ENCODE results near the gene ZNF17. TPM values are rescaled to one million over a fixed set of nuclear protein-coding genes. Genes with fewer than 3 reads are reported as not detected.
A peak's percentile ranks its signal among the peaks of the same experiment; 100 is the strongest.
"Not testable (repeated sequence)": the region's sequence is repeated elsewhere in the genome, so short reads cannot be mapped to it uniquely, and the experiment has no call there.

Gene ZNF17
- total RNA-seq (2014; rRNA removed; shearing (Covaris generic)): 4.6 and 4.8 TPM in 2 replicates
- 2.2 and 3.7 TPM in 2 replicates for polyA plus RNA-seq (2015; cell fraction: cytosol; rRNA removed)
- 2.5 and 6.1 TPM in 2 replicates for polyA plus RNA-seq (2015; cell fraction: nucleus; rRNA removed)

- in situ Hi-C loops (cut with HindIII; ENCODE audit: low pct_unique_long_range_greater_than_20kb, low sequenced_read_pairs): no loop called here
- DNase-seq (ENCODE audit: low read depth, low spot score): peak; percentile 93
These were observed at the start of gene ZNF17 for GRCh38 chr19:57410877-57411671. ZNF17 (plus strand) TSS chr19:57411161; CDS start chr19:57413616, 2,455 bp downstream.

- in situ Hi-C loops (cut with HindIII; ENCODE audit: low pct_unique_long_range_greater_than_20kb, low sequenced_read_pairs): no loop called here
- DNase-seq (ENCODE audit: low read depth, low spot score): no peak
These were observed 48.5 kb upstream of the ZNF17 start for GRCh38 chr19:57362419-57362818.

DNA sequence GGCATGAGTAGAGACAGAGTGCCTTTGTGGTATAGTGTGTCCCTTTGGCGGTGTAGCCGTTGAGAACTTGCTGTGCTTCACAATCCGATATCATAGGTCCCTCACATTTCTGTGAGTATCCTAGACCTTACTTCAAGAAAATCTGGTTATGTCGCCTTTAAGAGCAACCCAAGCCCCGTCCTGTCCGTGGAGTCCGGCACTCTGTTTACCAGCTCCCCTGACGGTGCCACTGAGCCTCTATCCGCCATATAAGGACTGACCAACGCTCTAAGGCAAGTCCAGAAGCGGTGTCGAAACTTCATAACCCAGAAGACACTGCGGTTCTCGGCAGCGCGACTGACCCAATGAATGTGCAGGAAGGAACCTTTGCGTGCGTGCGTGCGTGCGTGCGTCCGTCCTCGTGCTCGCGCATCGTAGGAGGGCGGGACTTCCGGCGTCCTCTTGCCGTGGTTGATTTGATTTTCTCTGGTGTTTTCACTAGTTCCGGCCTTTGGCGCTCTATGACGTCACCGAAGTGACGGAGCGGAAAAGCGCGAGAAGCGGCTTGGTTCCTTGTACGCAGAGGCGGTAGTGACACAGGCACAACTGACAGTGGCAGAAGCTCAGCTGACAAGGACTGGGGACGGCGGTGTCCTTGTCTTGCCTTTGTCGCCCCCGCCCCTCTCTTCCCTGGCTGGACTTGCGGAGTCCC is 47.8 kb upstream of the ZNF17 start, which contains the start of the genes TRAPPC2B and ZNF547:
Gene TRAPPC2B (plus strand): TSS at position 555 of the 691 bp plus-strand sequence. CDS start 1,283 bp downstream, outside the sequence.
Gene ZNF547 (plus strand): TSS at position 555 of the 691 bp plus-strand sequence. CDS start 5,005 bp downstream, outside the sequence.
- in situ Hi-C loops (cut with HindIII; ENCODE audit: low pct_unique_long_range_greater_than_20kb, low sequenced_read_pairs): no loop called here
- peak; percentile 98 for DNase-seq (ENCODE audit: low read depth, low spot score)

- no peak for DNase-seq (ENCODE audit: low read depth, low spot score)
- in situ Hi-C loops (cut with HindIII; ENCODE audit: low pct_unique_long_range_greater_than_20kb, low sequenced_read_pairs): no loop called here
These were observed 47.2 kb upstream of the ZNF17 start for GRCh38 chr19:57363688-57364181.

- in situ Hi-C loops (cut with HindIII; ENCODE audit: low pct_unique_long_range_greater_than_20kb, low sequenced_read_pairs): no loop called here
- no peak for DNase-seq (ENCODE audit: low read depth, low spot score)
These were observed 44.2 kb upstream of the ZNF17 start for GRCh38 chr19:57366776-57367175.

GRCh38 chr19:57374179-57374578 is 36.8 kb upstream of the ZNF17 start:
- DNase-seq (ENCODE audit: low read depth, low spot score): no peak
- in situ Hi-C loops (cut with HindIII; ENCODE audit: low pct_unique_long_range_greater_than_20kb, low sequenced_read_pairs): no loop called here

- DNase-seq (ENCODE audit: low read depth, low spot score); in situ Hi-C loops (cut with HindIII; ENCODE audit: low pct_unique_long_range_greater_than_20kb, low sequenced_read_pairs): not testable (repeated sequence)
These were observed 36.3 kb upstream of the ZNF17 start for GRCh38 chr19:57374647-57375046.

DNA sequence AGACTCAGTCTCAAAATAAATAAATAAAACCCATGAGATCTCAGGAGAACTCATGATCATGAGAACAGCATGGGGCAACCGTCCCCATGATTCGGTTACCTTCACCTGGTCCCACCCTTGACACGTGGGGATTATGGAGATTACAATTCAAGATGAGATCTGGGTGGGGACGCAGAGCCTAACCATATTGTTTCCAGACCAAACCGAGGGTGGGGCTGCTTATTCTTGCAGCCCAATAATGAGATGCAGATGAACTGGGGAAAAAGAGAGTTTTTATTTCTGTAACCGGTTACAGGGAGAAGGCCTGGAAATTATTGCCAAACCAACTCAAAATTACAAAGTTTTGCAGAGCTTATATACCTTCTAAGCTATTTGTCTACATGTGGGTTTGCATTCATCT is 34.8 kb upstream of the ZNF17 start:
- no peak for DNase-seq (ENCODE audit: low read depth, low spot score)
- in situ Hi-C loops (cut with HindIII; ENCODE audit: low pct_unique_long_range_greater_than_20kb, low sequenced_read_pairs): no loop called here

- in situ Hi-C loops (cut with HindIII; ENCODE audit: low pct_unique_long_range_greater_than_20kb, low sequenced_read_pairs): no loop called here
- no peak for DNase-seq (ENCODE audit: low read depth, low spot score)
These were observed 33.3 kb upstream of the ZNF17 start for GRCh38 chr19:57377498-57378146.

DNA sequence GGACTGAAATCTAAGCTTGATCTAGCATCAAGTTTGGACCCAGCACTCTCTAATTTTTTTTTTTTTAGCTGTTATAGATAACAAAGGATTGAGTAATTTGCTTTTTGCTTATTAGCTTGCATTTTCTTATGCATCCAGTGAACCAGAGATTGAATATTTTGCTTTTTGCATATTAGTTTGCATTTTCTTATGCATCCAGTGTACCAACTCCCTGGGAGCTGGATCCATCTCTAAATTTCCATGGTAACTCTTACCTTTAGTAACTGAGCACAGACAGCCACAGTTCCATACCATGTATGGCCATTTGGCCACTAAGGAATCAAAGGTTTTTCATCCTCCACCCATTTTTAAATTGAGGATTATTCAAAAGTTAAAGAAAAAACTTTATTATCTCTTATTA is 30.0 kb upstream of the ZNF17 start:
- no peak for DNase-seq (ENCODE audit: low read depth, low spot score)
- in situ Hi-C loops (cut with HindIII; ENCODE audit: low pct_unique_long_range_greater_than_20kb, low sequenced_read_pairs): no loop called here

GRCh38 chr19:57382806-57383488 is 28.0 kb upstream of the ZNF17 start:
- no peak for DNase-seq (ENCODE audit: low read depth, low spot score)
- in situ Hi-C loops (cut with HindIII; ENCODE audit: low pct_unique_long_range_greater_than_20kb, low sequenced_read_pairs): no loop called here

DNA sequence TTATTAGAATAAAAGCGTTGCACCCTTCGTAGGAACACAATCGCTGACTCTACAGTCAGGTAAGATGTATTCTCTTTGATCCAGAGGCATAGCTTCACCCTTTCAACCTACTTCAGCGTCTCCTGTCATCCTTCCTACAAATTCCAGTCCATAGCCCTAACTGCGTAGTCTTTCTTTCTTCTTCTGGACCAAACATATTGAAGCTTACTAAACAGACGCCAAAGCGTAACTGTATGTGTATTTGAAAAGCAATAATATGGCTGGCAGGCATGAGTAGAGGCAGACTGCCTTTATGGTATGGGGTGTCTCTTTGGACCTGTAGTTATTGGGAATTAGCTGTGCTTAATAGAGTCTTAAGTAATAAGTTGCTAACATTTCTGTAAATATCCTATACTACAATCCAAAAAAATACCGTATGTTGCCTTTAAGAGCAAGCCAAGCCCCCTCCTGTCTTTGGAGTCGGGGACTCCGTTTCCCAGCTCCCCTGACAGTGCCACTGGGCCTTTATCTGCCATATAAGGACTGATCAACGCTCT is 21.7 kb upstream of the ZNF17 start:
- in situ Hi-C loops (cut with HindIII; ENCODE audit: low pct_unique_long_range_greater_than_20kb, low sequenced_read_pairs): no loop called here
- no peak for DNase-seq (ENCODE audit: low read depth, low spot score)

- in situ Hi-C loops (cut with HindIII; ENCODE audit: low pct_unique_long_range_greater_than_20kb, low sequenced_read_pairs): no loop called here
- DNase-seq (ENCODE audit: low read depth, low spot score): peak; percentile 97
These were observed 21.0 kb upstream of the ZNF17 start, which contains the start of gene ZNF548 for GRCh38 chr19:57389730-57390598. ZNF548 (plus strand) TSS chr19:57389854; CDS start chr19:57390100, 246 bp downstream.

GRCh38 chr19:57395710-57396109 is 15.3 kb upstream of the ZNF17 start:
- in situ Hi-C loops (cut with HindIII; ENCODE audit: low pct_unique_long_range_greater_than_20kb, low sequenced_read_pairs): no loop called here
- no peak for DNase-seq (ENCODE audit: low read depth, low spot score)

DNA sequence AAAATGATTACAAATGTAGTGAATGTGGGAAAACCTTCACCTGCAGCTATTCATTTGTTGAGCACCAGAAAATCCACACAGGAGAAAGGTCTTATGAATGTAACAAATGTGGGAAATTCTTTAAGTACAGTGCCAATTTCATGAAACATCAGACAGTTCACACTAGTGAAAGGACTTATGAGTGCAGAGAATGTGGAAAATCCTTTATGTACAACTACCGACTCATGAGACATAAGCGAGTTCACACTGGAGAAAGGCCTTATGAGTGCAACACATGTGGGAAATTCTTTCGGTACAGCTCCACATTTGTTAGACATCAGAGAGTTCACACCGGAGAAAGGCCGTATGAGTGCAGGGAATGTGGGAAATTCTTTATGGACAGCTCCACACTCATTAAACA is 12.1 kb upstream of the ZNF17 start:
- in situ Hi-C loops (cut with HindIII; ENCODE audit: low pct_unique_long_range_greater_than_20kb, low sequenced_read_pairs): no loop called here
- DNase-seq (ENCODE audit: low read depth, low spot score): no peak
